Tibial artery (tissue), 4 donors: ENCODE measurements around the gene RNU2-1.
"Not testable (repeated sequence)": the region's sequence is repeated elsewhere in the genome, so short reads cannot be mapped to it uniquely, and the experiment has no call there.

Source experiments
- DNase-seq, 2 donors: peaks; one replicate each; pipeline ENCODE4 v3.0.0-alpha.2; 2019
- H3K27ac ChIP-seq, 2 donors: fragments of 200-600 bp; sonication (generic) in 1 of 2; 1 replicate in 1 of 2; 2 replicates in 1 of 2; pipeline ENCODE4 v1.5.1; 2018 to 2019; ENCODE audit warnings: mild to moderate bottlenecking in 1 of 2
- H3K27me3 ChIP-seq, 2 donors: fragments of 200-600 bp; sonication (generic) in 1 of 2; one replicate each; pipeline versions ENCODE4 v1.5.1 to v1.6.0; 2016 to 2019
- H3K36me3 ChIP-seq, 3 donors: fragments of 200-600 bp; sonication (generic) in 2 of 3; one replicate each; pipeline ENCODE4 v1.5.1; 2016 to 2019; ENCODE audit warnings: mild to moderate bottlenecking in 2 of 3
- H3K4me1 ChIP-seq, 4 donors: fragments of 200-600 bp; sonication (generic) in 2 of 4; 1 replicate in 3 of 4; 2 replicates in 1 of 4; pipeline ENCODE4 v1.5.1; 2016 to 2019
- H3K4me3 ChIP-seq, 2 donors: fragments of 200-600 bp; sonication (generic) in 1 of 2; 1 replicate in 1 of 2; 2 replicates in 1 of 2; pipeline ENCODE4 v1.5.1; 2018 to 2019; ENCODE audit warnings: mild to moderate bottlenecking in 2 of 2
- H3K9me3 ChIP-seq, 3 donors: fragments of 200-600 bp; sonication (generic) in 1 of 3; one replicate each; pipeline ENCODE4 v1.5.1; 2016 to 2019
- intact Hi-C: fragments of 100-400 bp; cut with DNase I; formaldehyde crosslinking; loops from one replicate; pipeline ENCODE4 v1.15.0; 2023; ENCODE audit warnings: low total_unique reads
- TF ChIP-seq, protein P1 (sequence below), 2 experiments: fragments of 200-600 bp in 1 of 2; fragments of 450-650 bp in 1 of 2; IDR thresholded peaks; one replicate each; pipeline ENCODE4 v1.5.1; 2017 to 2019; ENCODE audit warnings: antibody characterized with exemption in 2 of 2, mild to moderate bottlenecking in 1 of 2, moderate library complexity in 1 of 2

Gene RNU2-1

DNA sequence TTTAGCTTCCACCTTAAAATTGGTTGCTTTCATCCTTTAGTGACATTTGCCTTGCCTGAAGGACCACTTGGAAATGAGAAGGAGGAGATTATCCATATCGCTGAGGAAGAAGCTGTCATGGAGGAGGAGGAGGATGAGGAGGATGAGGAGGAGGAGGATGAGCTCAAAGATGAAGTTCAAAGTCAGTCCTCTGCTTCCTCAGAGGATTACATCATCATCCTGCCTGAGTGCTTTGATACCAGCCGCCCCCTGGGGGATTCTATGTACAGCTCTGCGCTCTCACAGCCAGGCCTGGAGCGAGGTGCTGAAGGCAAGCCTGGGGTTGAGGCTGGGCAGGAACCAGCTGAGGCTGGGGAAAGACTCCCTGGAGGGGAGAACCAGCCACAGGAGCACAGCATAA, 33.6 kb downstream of the RNU2-1 start:
- Histone ChIP-seq H3K4me1 (no peaks in the 10 kb centered on the region), H3K36me3 (peaks cover 97 to 100% (median 100%) of the 10 kb centered on the region in 3 donors), H3K9me3 (no peaks in the 10 kb centered on the region), H3K4me3 (no peak overlapping the region), H3K27me3 (no peaks in the 10 kb centered on the region), H3K27ac (no peak overlapping the region)
- no peak for DNase-seq
- TF ChIP-seq, protein P1, sequence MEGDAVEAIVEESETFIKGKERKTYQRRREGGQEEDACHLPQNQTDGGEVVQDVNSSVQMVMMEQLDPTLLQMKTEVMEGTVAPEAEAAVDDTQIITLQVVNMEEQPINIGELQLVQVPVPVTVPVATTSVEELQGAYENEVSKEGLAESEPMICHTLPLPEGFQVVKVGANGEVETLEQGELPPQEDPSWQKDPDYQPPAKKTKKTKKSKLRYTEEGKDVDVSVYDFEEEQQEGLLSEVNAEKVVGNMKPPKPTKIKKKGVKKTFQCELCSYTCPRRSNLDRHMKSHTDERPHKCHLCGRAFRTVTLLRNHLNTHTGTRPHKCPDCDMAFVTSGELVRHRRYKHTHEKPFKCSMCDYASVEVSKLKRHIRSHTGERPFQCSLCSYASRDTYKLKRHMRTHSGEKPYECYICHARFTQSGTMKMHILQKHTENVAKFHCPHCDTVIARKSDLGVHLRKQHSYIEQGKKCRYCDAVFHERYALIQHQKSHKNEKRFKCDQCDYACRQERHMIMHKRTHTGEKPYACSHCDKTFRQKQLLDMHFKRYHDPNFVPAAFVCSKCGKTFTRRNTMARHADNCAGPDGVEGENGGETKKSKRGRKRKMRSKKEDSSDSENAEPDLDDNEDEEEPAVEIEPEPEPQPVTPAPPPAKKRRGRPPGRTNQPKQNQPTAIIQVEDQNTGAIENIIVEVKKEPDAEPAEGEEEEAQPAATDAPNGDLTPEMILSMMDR (IDR thresholded peaks at IDR 0.05), result no peak
- intact Hi-C loops, result no loop called here

- Histone ChIP-seq H3K9me3 (no peaks in the 10 kb centered on the region), H3K36me3 (peaks cover 99 to 100% (median 100%) of the 10 kb centered on the region in 3 donors), H3K27ac (no peak overlapping the region), H3K4me1 (no peaks in the 10 kb centered on the region), H3K4me3 (no peak overlapping the region), H3K27me3 (no peaks in the 10 kb centered on the region)
- no peak for DNase-seq
- intact Hi-C loops, result no loop called here
- TF ChIP-seq, protein P1 (IDR thresholded peaks at IDR 0.05), result no peak
These were observed 34.1 kb downstream of the RNU2-1 start for GRCh38 chr17:43199633-43200032.

GRCh38 chr17:43193251-43193650, 40.5 kb downstream of the RNU2-1 start:
- no peak for DNase-seq
- Histone ChIP-seq H3K9me3 (no peaks in the 10 kb centered on the region), H3K4me1 (no peaks in the 10 kb centered on the region), H3K36me3 (peaks cover 100% of the 10 kb centered on the region in 3 donors), H3K27ac (no peak overlapping the region), H3K4me3 (no peak overlapping the region), H3K27me3 (no peaks in the 10 kb centered on the region)
- TF ChIP-seq, protein P1 (IDR thresholded peaks at IDR 0.05), result no peak
- intact Hi-C loops, result no loop called here

GRCh38 chr17:43186656-43187055, 47.1 kb downstream of the RNU2-1 start:
- H3K4me1 ChIP-seq, H3K27ac ChIP-seq, H3K9me3 ChIP-seq, H3K4me3 ChIP-seq, intact Hi-C loops, DNase-seq, H3K27me3 ChIP-seq: not testable (repeated sequence)
- H3K36me3 ChIP-seq, result peaks cover 75 to 98% (median 87%) of the 10 kb centered on the region in 3 donors

GRCh38 chr17:43183921-43184320, 49.9 kb downstream of the RNU2-1 start:
- peaks cover 0 to 4% (median 0%) of the 10 kb centered on the region in 4 donors for H3K4me1 ChIP-seq
- DNase-seq, result no peak
- TF ChIP-seq, protein P1 (IDR thresholded peaks at IDR 0.05), result no peak
- H3K27me3 ChIP-seq, result no peaks in the 10 kb centered on the region
- intact Hi-C loops, result no loop called here
- no peak overlapping the region for H3K4me3 ChIP-seq
- no peaks in the 10 kb centered on the region for H3K9me3 ChIP-seq
- no peak overlapping the region for H3K27ac ChIP-seq
- peaks cover 73 to 98% (median 84%) of the 10 kb centered on the region in 3 donors for H3K36me3 ChIP-seq
